Testis (tissue), 2 donors: Measurements from ENCODE around the gene NKAIN2.

Source experiments
- CTCF ChIP-seq, 3 experiments: fragments of 450-650 bp in 2 of 3; fragments of 200-600 bp in 1 of 3; sonication (generic) in 1 of 3; IDR thresholded peaks; one replicate each; pipeline ENCODE4 v1.5.1; 2016 to 2019; ENCODE audit warnings: antibody characterized with exemption in 3 of 3, mild to moderate bottlenecking in 2 of 3, moderate library complexity in 1 of 3
- POLR2A ChIP-seq: fragments of 450-650 bp; IDR thresholded peaks from one replicate; pipeline ENCODE4 v1.6.1; 2017; ENCODE audit warnings: antibody characterized with exemption, mild to moderate bottlenecking, moderate library complexity

- no peak for TF ChIP-seq CTCF (IDR thresholded peaks at IDR 0.05)
- no peak for TF ChIP-seq POLR2A
Measured at GRCh38 chr6:124512431-124512830, 708.8 kb downstream of the NKAIN2 start.
